Gastrocnemius medialis (tissue), 4 donors: ENCODE measurements around the gene APH1B.

ENCODE experiments used
- CTCF ChIP-seq, 5 experiments: fragments of 450-650 bp in 3 of 5; fragments of 200-600 bp in 2 of 5; sonication (generic) in 2 of 5; IDR thresholded peaks in 4 of 5; conservative IDR thresholded peaks in 1 of 5; 1 replicate in 4 of 5; 2 replicates in 1 of 5; pipeline ENCODE4 v1.5.1; 2016 to 2019; ENCODE audit warnings: antibody characterized with exemption in 5 of 5, mild to moderate bottlenecking in 3 of 5, moderate library complexity in 3 of 5
- POLR2A ChIP-seq, 2 donors: fragments of 450-650 bp; IDR thresholded peaks; one replicate each; pipeline ENCODE4 v1.6.1; 2017; ENCODE audit warnings: antibody characterized with exemption in 2 of 2, mild to moderate bottlenecking in 2 of 2, moderate library complexity in 2 of 2

- no peak for TF ChIP-seq CTCF (IDR thresholded peaks at IDR 0.05 in 4 of 5, conservative IDR thresholded peaks at IDR 0.05 in 1 of 5)
- TF ChIP-seq POLR2A (IDR thresholded peaks at IDR 0.05) = peak; percentile 26 to 53
Measured at GRCh38 chr15:63277038-63277892, at the start of gene APH1B.
